Measurements from ENCODE around the gene SYMPK.

DNA sequence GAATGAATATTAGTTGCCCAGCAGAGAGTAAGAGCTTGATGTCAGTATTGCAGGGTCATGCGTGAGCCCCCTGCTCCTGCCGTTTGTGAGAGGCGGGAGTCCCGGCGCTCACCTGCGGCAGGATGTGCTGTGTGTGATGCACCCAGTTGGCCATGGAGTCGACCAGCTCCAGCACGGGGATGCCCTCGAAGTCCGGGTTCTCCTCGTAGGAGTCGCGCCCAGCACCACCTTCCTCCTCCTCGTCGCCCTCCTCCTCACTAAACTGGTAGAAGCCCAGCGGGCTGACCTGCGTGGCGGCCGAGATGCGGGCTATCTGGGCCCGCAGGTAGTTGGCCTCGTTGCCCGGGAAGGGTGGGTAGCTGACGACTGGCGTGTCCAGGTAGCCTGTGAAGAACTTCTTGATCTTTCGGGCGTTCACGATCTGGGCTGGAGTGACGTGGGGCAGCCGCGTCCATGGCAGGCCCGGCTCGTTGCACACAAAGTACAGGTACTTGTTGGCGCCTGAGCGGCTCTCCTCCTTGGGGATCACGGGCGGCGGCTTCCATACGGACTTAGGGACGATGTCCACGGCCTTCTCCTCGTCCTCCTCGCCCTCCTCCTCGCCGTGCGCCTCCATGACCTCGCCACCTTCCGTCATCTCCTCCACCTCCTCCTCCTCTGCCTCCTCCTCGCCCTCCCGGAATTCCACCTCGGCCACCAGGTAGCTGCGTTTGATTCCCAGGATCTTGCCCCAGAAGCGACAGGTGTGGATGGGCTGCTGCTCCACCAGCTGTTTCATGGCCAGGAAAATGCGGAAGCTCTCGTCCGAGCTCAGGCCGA, 58.6 kb downstream of the SYMPK start:
- no peak for TF ChIP-seq POLR2A (IDR thresholded peaks at IDR 0.05)
- TF ChIP-seq, protein P1, sequence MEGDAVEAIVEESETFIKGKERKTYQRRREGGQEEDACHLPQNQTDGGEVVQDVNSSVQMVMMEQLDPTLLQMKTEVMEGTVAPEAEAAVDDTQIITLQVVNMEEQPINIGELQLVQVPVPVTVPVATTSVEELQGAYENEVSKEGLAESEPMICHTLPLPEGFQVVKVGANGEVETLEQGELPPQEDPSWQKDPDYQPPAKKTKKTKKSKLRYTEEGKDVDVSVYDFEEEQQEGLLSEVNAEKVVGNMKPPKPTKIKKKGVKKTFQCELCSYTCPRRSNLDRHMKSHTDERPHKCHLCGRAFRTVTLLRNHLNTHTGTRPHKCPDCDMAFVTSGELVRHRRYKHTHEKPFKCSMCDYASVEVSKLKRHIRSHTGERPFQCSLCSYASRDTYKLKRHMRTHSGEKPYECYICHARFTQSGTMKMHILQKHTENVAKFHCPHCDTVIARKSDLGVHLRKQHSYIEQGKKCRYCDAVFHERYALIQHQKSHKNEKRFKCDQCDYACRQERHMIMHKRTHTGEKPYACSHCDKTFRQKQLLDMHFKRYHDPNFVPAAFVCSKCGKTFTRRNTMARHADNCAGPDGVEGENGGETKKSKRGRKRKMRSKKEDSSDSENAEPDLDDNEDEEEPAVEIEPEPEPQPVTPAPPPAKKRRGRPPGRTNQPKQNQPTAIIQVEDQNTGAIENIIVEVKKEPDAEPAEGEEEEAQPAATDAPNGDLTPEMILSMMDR (IDR thresholded peaks at IDR 0.05): no peak

Measured in Peyer's patch (tissue), 4 donors.